ENCODE data around the gene HOXC12.

GRCh38 chr12:53932915-53933314 lies 21.8 kb upstream of the HOXC12 start:
- TF ChIP-seq EZH2phosphoT487 (IDR thresholded peaks at IDR 0.05; ENCODE audit: low read length) = no peak
- TF ChIP-seq, protein P1, sequence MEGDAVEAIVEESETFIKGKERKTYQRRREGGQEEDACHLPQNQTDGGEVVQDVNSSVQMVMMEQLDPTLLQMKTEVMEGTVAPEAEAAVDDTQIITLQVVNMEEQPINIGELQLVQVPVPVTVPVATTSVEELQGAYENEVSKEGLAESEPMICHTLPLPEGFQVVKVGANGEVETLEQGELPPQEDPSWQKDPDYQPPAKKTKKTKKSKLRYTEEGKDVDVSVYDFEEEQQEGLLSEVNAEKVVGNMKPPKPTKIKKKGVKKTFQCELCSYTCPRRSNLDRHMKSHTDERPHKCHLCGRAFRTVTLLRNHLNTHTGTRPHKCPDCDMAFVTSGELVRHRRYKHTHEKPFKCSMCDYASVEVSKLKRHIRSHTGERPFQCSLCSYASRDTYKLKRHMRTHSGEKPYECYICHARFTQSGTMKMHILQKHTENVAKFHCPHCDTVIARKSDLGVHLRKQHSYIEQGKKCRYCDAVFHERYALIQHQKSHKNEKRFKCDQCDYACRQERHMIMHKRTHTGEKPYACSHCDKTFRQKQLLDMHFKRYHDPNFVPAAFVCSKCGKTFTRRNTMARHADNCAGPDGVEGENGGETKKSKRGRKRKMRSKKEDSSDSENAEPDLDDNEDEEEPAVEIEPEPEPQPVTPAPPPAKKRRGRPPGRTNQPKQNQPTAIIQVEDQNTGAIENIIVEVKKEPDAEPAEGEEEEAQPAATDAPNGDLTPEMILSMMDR (IDR thresholded peaks at IDR 0.05; ENCODE audit: low read length) = no peak
- no peak for TF ChIP-seq EZH2 (optimal IDR thresholded peaks at IDR 0.05; ENCODE audit: low read depth, low read length)

Measured in MM.1S (cell line).